Spinal cord (tissue), 10 donors: ENCODE data around the gene CEACAM5. TPM values are rescaled to one million over a fixed set of nuclear protein-coding genes. Genes with fewer than 3 reads are reported as not detected.
"Not testable (repeated sequence)": the region's sequence is repeated elsewhere in the genome, so short reads cannot be mapped to it uniquely, and the experiment has no call there.

ENCODE experiments used
- DNase-seq, 6 donors: peaks; one replicate each; pipeline versions ENCODE4 v3.0.0 to v3.0.0-alpha.2; 2013 to 2015; ENCODE audit warnings: low spot score in 6 of 6, low read depth in 4 of 6
- H3K27ac ChIP-seq: one replicate; pipeline ENCODE4 v1.5.1; 2013; ENCODE audit warnings: low read depth, low read length, control low read depth
- H3K27me3 ChIP-seq: one replicate; pipeline ENCODE4 v1.6.1; 2013; ENCODE audit warnings: low read length; ENCODE audit not compliant: control insufficient read depth, insufficient read depth
- H3K36me3 ChIP-seq: one replicate; pipeline ENCODE4 v1.6.1; 2013; ENCODE audit warnings: low read length; ENCODE audit not compliant: control insufficient read depth, insufficient read depth
- H3K4me1 ChIP-seq: one replicate; pipeline ENCODE4 v1.6.1; 2013; ENCODE audit warnings: low read length; ENCODE audit not compliant: control insufficient read depth, insufficient read depth
- H3K4me3 ChIP-seq: one replicate; pipeline ENCODE4 v1.5.1; 2013; ENCODE audit warnings: low read depth, low read length, control low read depth
- H3K9me3 ChIP-seq: one replicate; pipeline ENCODE4 v1.6.1; 2013; ENCODE audit warnings: low read length; ENCODE audit not compliant: control insufficient read depth, insufficient read depth
- whole genome bisulfite sequencing: methylation state at CpG from one replicate; pipeline ENCODE4 v1.1.5; 2013; ENCODE audit warnings: missing lambda C conversion rate; ENCODE audit not compliant: insufficient coverage; 5-methylcytosine and 5-hydroxymethylcytosine counted together
- polyA plus RNA-seq, 2 donors: library from polyadenylated mRNA; unstranded; fragments of 120-200 nt; gene quantifications; one replicate each; pipeline ENCODE4 v1.2.1, GENCODE V29; 2013; ENCODE audit not compliant: insufficient read length in 2 of 2
- total RNA-seq, 2 donors: library from RNA; depleted of rRNA in 1 of 2; stranded (reverse); fragments of 120-200 nt in 1 of 2; fragments of >200 nt in 1 of 2; gene quantifications; one replicate each; pipeline versions ENCODE4 v1.2.3 to v1.2.4, GENCODE V29; 2013 to 2014
- donor health status: healthy.

CEACAM5 gene
- total and polyA plus RNA-seq, 4 donors = not detected

DNA sequence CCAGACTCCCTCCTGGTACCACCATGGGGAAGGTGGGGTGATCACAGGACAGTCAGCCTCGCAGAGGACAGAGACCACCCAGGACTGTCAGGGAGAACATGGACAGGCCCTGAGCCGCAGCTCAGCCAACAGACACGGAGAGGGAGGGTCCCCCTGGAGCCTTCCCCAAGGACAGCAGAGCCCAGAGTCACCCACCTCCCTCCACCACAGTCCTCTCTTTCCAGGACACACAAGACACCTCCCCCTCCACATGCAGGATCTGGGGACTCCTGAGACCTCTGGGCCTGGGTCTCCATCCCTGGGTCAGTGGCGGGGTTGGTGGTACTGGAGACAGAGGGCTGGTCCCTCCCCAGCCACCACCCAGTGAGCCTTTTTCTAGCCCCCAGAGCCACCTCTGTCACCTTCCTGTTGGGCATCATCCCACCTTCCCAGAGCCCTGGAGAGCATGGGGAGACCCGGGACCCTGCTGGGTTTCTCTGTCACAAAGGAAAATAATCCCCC lies 505 bp upstream of the CEACAM5 start:
- DNase-seq = no peak
- no peak overlapping the region for H3K4me3 ChIP-seq
- H3K27ac ChIP-seq = no peak overlapping the region
- no peaks in the 10 kb centered on the region for H3K36me3 ChIP-seq
- H3K27me3 ChIP-seq = peaks cover 38% of the 10 kb centered on the region
- WGBS = 81% methylated on average over 4 of the region's 5 CpGs
- H3K4me1 ChIP-seq = peaks cover 3% of the 10 kb centered on the region
- H3K9me3 ChIP-seq = no peaks in the 10 kb centered on the region

- 80% methylated on average over 1 of the region's 8 CpGs for WGBS
- not testable (repeated sequence) for H3K36me3 ChIP-seq, H3K9me3 ChIP-seq, H3K4me1 ChIP-seq, DNase-seq, H3K4me3 ChIP-seq, H3K27ac ChIP-seq
- peaks cover 29% of the 10 kb centered on the region for H3K27me3 ChIP-seq
Observed at GRCh38 chr19:41709516-41709915, 1.1 kb downstream of the CEACAM5 start.

GRCh38 chr19:41709951-41710645 lies 1.7 kb downstream of the CEACAM5 start:
- no peak overlapping the region for H3K4me3 ChIP-seq
- WGBS = 85% methylated on average over 5 of the region's 8 CpGs
- H3K27ac ChIP-seq = no peak overlapping the region
- H3K9me3 ChIP-seq = no peaks in the 10 kb centered on the region
- no peak for DNase-seq
- H3K36me3 ChIP-seq = no peaks in the 10 kb centered on the region
- peaks cover 3% of the 10 kb centered on the region for H3K4me1 ChIP-seq
- peaks cover 24% of the 10 kb centered on the region for H3K27me3 ChIP-seq

DNA sequence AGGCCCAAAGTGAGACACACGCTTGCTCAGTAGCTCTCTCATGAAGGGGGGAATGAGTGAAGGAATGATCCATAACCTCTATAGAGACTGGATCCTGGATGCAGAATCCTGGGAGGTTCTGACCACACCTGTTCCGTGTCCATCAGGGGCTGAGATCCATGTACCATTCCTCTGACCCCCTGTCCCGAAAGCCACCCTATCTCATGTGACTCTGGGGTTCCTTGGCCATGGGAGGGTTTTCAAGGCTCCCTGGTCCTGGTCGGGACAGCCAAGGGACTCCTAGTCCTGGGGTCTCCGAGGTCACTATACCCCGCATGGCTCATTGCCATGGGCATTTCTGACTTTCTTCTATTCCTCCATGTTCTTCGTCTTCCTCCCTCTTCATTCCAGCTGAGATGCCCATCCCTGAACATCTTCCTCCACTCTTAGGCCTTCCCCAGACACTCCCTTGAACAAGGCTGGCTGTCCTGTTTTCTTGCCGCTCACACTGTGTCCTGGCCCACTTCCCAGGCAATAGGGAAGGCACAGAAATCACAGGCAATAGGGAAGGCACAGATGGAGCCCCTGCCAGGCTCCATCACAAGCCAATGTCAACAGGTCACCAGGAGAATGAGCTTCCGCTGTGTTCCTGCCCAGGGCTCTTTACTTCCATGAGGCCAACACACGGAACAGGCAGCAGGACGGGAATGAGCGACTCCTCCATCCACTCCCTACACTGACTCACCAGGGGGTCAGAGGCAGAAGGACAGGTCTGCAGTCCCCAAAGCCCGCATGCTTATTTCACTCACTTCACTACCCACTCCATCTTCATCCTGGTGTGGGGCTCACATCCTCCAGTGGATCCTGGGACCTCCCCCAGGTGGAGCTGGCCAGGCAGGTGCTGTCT lies 3.2 kb downstream of the CEACAM5 start:
- WGBS = 83% methylated on average over 12 of the region's 13 CpGs
- Histone ChIP-seq H3K27ac (no peak overlapping the region), H3K4me3 (no peak overlapping the region), H3K9me3 (no peaks in the 10 kb centered on the region), H3K27me3 (peaks cover 18% of the 10 kb centered on the region), H3K4me1 (peaks cover 3% of the 10 kb centered on the region), H3K36me3 (no peaks in the 10 kb centered on the region)
- DNase-seq = no peak

DNA sequence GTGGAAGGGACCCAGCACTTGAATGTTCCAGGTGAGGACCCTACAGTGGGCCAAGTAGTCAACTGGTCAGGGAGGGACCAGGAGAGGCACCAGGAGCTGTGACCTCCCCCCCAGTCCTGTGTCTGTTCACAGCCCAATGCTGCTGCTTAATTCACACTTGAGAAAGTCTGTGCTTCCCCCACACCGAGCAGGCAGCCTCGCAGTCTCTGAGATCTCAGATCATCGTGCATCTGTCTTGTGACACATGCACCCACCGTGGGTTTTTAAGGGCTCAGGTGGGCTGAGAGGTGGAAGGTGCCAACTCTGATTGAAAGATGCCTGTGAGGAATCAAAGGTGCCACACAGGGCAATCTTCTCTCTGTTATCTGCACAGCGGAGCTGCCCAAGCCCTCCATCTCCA lies 6.2 kb downstream of the CEACAM5 start:
- WGBS = 84% methylated on average over 4 of the region's 5 CpGs
- Histone ChIP-seq H3K36me3 (no peaks in the 10 kb centered on the region), H3K4me3 (no peak overlapping the region), H3K4me1 (no peaks in the 10 kb centered on the region), H3K27me3 (peaks cover 4% of the 10 kb centered on the region), H3K27ac (no peak overlapping the region), H3K9me3 (no peaks in the 10 kb centered on the region)
- DNase-seq = no peak

- 74% methylated on average over 6 of the region's 6 CpGs for WGBS
- Histone ChIP-seq H3K27me3 (peaks cover 4% of the 10 kb centered on the region), H3K4me1 (no peaks in the 10 kb centered on the region), H3K4me3 (no peak overlapping the region), H3K36me3 (no peaks in the 10 kb centered on the region), H3K9me3 (no peaks in the 10 kb centered on the region), H3K27ac (no peak overlapping the region)
- DNase-seq = no peak
Observed at GRCh38 chr19:41718761-41719160, 10.3 kb downstream of the CEACAM5 start.

GRCh38 chr19:41720103-41720502 lies 11.7 kb downstream of the CEACAM5 start:
- no peak overlapping the region for H3K4me3 ChIP-seq
- no peak overlapping the region for H3K27ac ChIP-seq
- 94% methylated on average over 2 of the region's 3 CpGs for WGBS
- H3K27me3 ChIP-seq = peaks cover 4% of the 10 kb centered on the region
- H3K36me3 ChIP-seq = no peaks in the 10 kb centered on the region
- H3K9me3 ChIP-seq = no peaks in the 10 kb centered on the region
- no peak for DNase-seq
- H3K4me1 ChIP-seq = no peaks in the 10 kb centered on the region

GRCh38 chr19:41726493-41726892 lies 18.1 kb downstream of the CEACAM5 start:
- DNase-seq = no peak
- Histone ChIP-seq H3K9me3 (no peaks in the 10 kb centered on the region), H3K36me3 (no peaks in the 10 kb centered on the region), H3K4me3 (no peak overlapping the region), H3K27me3 (peaks cover 3% of the 10 kb centered on the region), H3K27ac (no peak overlapping the region), H3K4me1 (no peaks in the 10 kb centered on the region)
- 50% methylated on average over 5 of the region's 5 CpGs for WGBS

DNA sequence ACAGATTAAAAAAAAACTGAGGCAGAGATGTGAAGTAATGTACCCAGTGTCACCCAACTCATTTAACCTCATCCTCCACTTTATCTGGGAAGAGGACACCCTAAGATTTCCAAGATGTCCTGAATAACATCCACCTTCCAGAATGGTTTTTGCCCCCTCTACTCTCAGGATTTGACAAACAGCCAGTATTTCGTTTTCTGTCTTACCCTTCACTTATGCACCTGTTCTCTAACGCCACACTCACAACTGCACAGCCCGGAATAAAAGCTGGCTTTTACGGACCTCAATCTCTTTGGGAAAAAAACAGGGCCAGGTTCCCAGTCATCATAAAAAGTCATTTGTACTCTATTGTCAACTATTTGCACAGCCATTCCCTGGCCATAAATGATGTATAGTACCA lies 25.7 kb downstream of the CEACAM5 start:
- no peak overlapping the region for H3K4me3 ChIP-seq
- H3K36me3 ChIP-seq = no peaks in the 10 kb centered on the region
- no peak overlapping the region for H3K27ac ChIP-seq
- H3K27me3 ChIP-seq = peaks cover 3% of the 10 kb centered on the region
- H3K4me1 ChIP-seq = no peaks in the 10 kb centered on the region
- no peaks in the 10 kb centered on the region for H3K9me3 ChIP-seq
- DNase-seq = no peak
- 50% methylated on average over 1 of the region's 4 CpGs for WGBS
